ENCODE data around the gene SFXN5.
A peak's percentile ranks its signal among the peaks of the same experiment; 100 is the strongest.

Gene SFXN5

GRCh38 chr2:72921853-72922252 is 149.7 kb downstream of the SFXN5 start:
- Mint-ChIP-seq H3K9me3 (no peaks in the 10 kb centered on the region), H3K27me3 (peaks cover 52% of the 10 kb centered on the region), H3K36me3 (no peaks in the 10 kb centered on the region), H3K4me3 (peak overlapping the region; percentile 2), H3K4me1 (peaks cover 23% of the 10 kb centered on the region), H3K27ac (no peak overlapping the region)

- Mint-ChIP-seq H3K27ac (peak overlapping the region; percentile 17), H3K36me3 (no peaks in the 10 kb centered on the region), H3K4me1 (peaks cover 25% of the 10 kb centered on the region), H3K27me3 (peaks cover 55% of the 10 kb centered on the region), H3K4me3 (no peak overlapping the region), H3K9me3 (no peaks in the 10 kb centered on the region)
Observed at GRCh38 chr2:72921088-72921851, 150.2 kb downstream of the SFXN5 start.

GRCh38 chr2:72920318-72921087 is 151.0 kb downstream of the SFXN5 start:
- H3K9me3 Mint-ChIP-seq: no peaks in the 10 kb centered on the region
- peaks cover 56% of the 10 kb centered on the region for H3K27me3 Mint-ChIP-seq
- peaks cover 27% of the 10 kb centered on the region for H3K4me1 Mint-ChIP-seq
- H3K4me3 Mint-ChIP-seq: peak overlapping the region; percentile 27
- no peaks in the 10 kb centered on the region for H3K36me3 Mint-ChIP-seq
- H3K27ac Mint-ChIP-seq: no peak overlapping the region

- peaks cover 34% of the 10 kb centered on the region for H3K4me1 Mint-ChIP-seq
- peaks cover 58% of the 10 kb centered on the region for H3K27me3 Mint-ChIP-seq
- no peaks in the 10 kb centered on the region for H3K9me3 Mint-ChIP-seq
- H3K27ac Mint-ChIP-seq: no peak overlapping the region
- H3K36me3 Mint-ChIP-seq: no peaks in the 10 kb centered on the region
- peak overlapping the region; percentile 51 for H3K4me3 Mint-ChIP-seq
Observed at GRCh38 chr2:72919414-72920317, 151.8 kb downstream of the SFXN5 start.

- H3K36me3 Mint-ChIP-seq: no peaks in the 10 kb centered on the region
- H3K4me3 Mint-ChIP-seq: peak overlapping the region; percentile 71
- no peak overlapping the region for H3K27ac Mint-ChIP-seq
- H3K4me1 Mint-ChIP-seq: peaks cover 29% of the 10 kb centered on the region
- no peaks in the 10 kb centered on the region for H3K9me3 Mint-ChIP-seq
- peaks cover 66% of the 10 kb centered on the region for H3K27me3 Mint-ChIP-seq
Observed at GRCh38 chr2:72917877-72918553, 153.5 kb downstream of the SFXN5 start.

- no peak within 1 kb of the TSS for H3K27ac Mint-ChIP-seq
- H3K36me3 Mint-ChIP-seq: no peaks in the 10 kb centered on the region
- no peaks in the 10 kb centered on the region for H3K9me3 Mint-ChIP-seq
- H3K27me3 Mint-ChIP-seq: peaks cover 62% of the 10 kb centered on the region
- H3K4me1 Mint-ChIP-seq: peaks cover 29% of the 10 kb centered on the region
- peak within 1 kb of the TSS; percentile 84 for H3K4me3 Mint-ChIP-seq
Observed at GRCh38 chr2:72917138-72917876, 154.2 kb downstream of the SFXN5 start, which contains the start of gene EMX1. TSS of gene EMX1 (plus strand) at chr2:72917519. CDS start at chr2:72917853, 334 bp downstream.

- no peaks in the 10 kb centered on the region for H3K36me3 Mint-ChIP-seq
- peaks cover 62% of the 10 kb centered on the region for H3K27me3 Mint-ChIP-seq
- H3K27ac Mint-ChIP-seq: no peak overlapping the region
- peaks cover 29% of the 10 kb centered on the region for H3K4me1 Mint-ChIP-seq
- H3K4me3 Mint-ChIP-seq: peak overlapping the region; percentile 84
- no peaks in the 10 kb centered on the region for H3K9me3 Mint-ChIP-seq
Observed at GRCh38 chr2:72916743-72917137, 154.8 kb downstream of the SFXN5 start.

GRCh38 chr2:72915907-72916742 is 155.4 kb downstream of the SFXN5 start:
- no peak overlapping the region for H3K27ac Mint-ChIP-seq
- peaks cover 61% of the 10 kb centered on the region for H3K27me3 Mint-ChIP-seq
- peaks cover 29% of the 10 kb centered on the region for H3K4me1 Mint-ChIP-seq
- no peaks in the 10 kb centered on the region for H3K36me3 Mint-ChIP-seq
- peak overlapping the region; percentile 84 for H3K4me3 Mint-ChIP-seq
- H3K9me3 Mint-ChIP-seq: no peaks in the 10 kb centered on the region

GRCh38 chr2:72915320-72915906 is 156.1 kb downstream of the SFXN5 start:
- H3K36me3 Mint-ChIP-seq: no peaks in the 10 kb centered on the region
- peaks cover 63% of the 10 kb centered on the region for H3K27me3 Mint-ChIP-seq
- no peaks in the 10 kb centered on the region for H3K9me3 Mint-ChIP-seq
- H3K4me3 Mint-ChIP-seq: peak overlapping the region; percentile 73
- peaks cover 29% of the 10 kb centered on the region for H3K4me1 Mint-ChIP-seq
- no peak overlapping the region for H3K27ac Mint-ChIP-seq

- Mint-ChIP-seq H3K4me3 (peak overlapping the region; percentile 73), H3K27me3 (peaks cover 65% of the 10 kb centered on the region), H3K36me3 (no peaks in the 10 kb centered on the region), H3K27ac (no peak overlapping the region), H3K4me1 (peaks cover 28% of the 10 kb centered on the region), H3K9me3 (no peaks in the 10 kb centered on the region)
Observed at GRCh38 chr2:72914589-72915319, 156.8 kb downstream of the SFXN5 start.

- Mint-ChIP-seq H3K27ac (no peak overlapping the region), H3K27me3 (peaks cover 64% of the 10 kb centered on the region), H3K4me3 (no peak overlapping the region), H3K4me1 (peaks cover 23% of the 10 kb centered on the region), H3K9me3 (no peaks in the 10 kb centered on the region), H3K36me3 (no peaks in the 10 kb centered on the region)
Observed at GRCh38 chr2:72914206-72914559, 157.3 kb downstream of the SFXN5 start.

GRCh38 chr2:72913486-72914205 is 157.9 kb downstream of the SFXN5 start:
- no peaks in the 10 kb centered on the region for H3K9me3 Mint-ChIP-seq
- no peak overlapping the region for H3K4me3 Mint-ChIP-seq
- peaks cover 65% of the 10 kb centered on the region for H3K27me3 Mint-ChIP-seq
- no peak overlapping the region for H3K27ac Mint-ChIP-seq
- no peaks in the 10 kb centered on the region for H3K36me3 Mint-ChIP-seq
- peaks cover 21% of the 10 kb centered on the region for H3K4me1 Mint-ChIP-seq
